GM12891 (cell line): Measurements from ENCODE around the gene NUAK2. TPM values are rescaled to one million over a fixed set of nuclear protein-coding genes. Genes with fewer than 3 reads are reported as not detected.
"Not testable (repeated sequence)": the region's sequence is repeated elsewhere in the genome, so short reads cannot be mapped to it uniquely, and the experiment has no call there.

ENCODE experiments used
- DNase-seq: peaks from one replicate; pipeline ENCODE4 v3.0.0; 2011; ENCODE audit warnings: low spot score; ENCODE audit not compliant: insufficient read length
- FAIRE-seq: peaks from 2 replicates; lab custom pipeline; 2011; peaks lifted over from hg19 to GRCh38; lab: Jason Lieb, UNC
- PAX5 ChIP-seq: IDR thresholded peaks from 2 replicates; pipeline ENCODE4 v1.6.1; 2011; ENCODE audit warnings: low read length, moderate library complexity, mild to moderate bottlenecking; ENCODE audit not compliant: insufficient read depth, severe bottlenecking
- POLR2A ChIP-seq: IDR thresholded peaks from 2 replicates; pipeline ENCODE4 v1.6.1; 2011; ENCODE audit warnings: low read depth, low read length, control low read depth
- POLR2AphosphoS5 ChIP-seq: IDR thresholded peaks from 2 replicates; pipeline ENCODE4 v1.6.1; 2011; ENCODE audit warnings: low read depth, low read length, control low read depth
- POU2F2 ChIP-seq: IDR thresholded peaks from 2 replicates; pipeline ENCODE4 v1.6.1; 2011; ENCODE audit warnings: low read depth, mild to moderate bottlenecking, control low read depth, low read length, moderate library complexity
- SPI1 ChIP-seq: IDR thresholded peaks from 2 replicates; pipeline ENCODE4 v1.6.1; 2011; ENCODE audit warnings: low read depth, low read length, control low read depth
- TAF1 ChIP-seq: IDR thresholded peaks from 2 replicates; pipeline ENCODE4 v1.6.1; 2011; ENCODE audit warnings: low read depth, low read length, control low read depth
- polyA plus RNA-seq: library from polyadenylated mRNA; unstranded; fragments of >200 nt; gene quantifications from one replicate; pipeline ENCODE4 v1.2.1, GENCODE V29; 2012; ENCODE audit warnings: low read depth, missing spikeins, inconsistent platforms; ENCODE audit not compliant: missing spikeins

Gene NUAK2
- polyA plus RNA-seq = 0.12 TPM

DNA sequence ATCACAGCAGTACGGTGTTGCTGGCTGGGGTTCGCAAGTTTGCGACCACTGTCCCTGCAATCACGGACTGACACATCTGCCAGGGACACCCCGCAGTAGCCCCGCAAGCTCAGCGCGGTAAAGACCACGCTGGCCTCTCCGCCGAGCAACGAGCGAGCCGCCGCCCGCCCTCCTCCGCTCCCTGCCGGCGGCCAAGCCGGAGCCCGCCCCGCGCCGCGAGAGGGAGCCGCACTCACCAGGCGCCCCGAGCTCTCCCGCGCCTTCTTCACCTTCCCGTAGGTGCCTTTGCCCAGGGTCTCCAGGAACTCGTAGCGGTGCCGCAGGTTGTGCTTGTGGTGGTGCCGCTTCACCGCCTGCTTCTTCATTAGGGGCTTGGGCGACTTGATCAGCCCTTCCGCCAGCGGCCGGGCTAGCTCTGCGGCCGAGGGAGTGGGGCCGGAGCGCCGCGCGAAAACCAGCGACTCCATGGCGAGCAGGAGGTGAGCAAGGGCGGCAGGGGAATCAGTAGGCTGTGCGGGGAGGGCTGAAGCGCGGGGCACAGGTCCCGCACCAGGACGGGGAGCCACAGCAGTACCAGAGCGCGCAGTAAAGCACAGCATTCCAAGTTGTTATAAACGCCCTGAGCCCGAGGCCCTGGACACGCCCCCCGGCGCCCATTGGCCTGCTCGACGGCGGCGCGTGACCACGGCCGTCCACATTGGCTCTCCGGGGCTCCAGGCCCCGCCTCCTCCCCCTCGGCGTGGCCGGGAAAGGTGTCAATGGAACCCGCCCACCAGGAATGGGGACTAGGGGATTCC lies at the start of gene NUAK2:
Gene NUAK2, minus strand, starts transcription at position 584 of the 797 bp plus-strand sequence. Its CDS starts 117 bp downstream, at position 467.
- no peak for FAIRE-seq
- no peak for DNase-seq
- TF ChIP-seq POLR2A (no peak), POLR2AphosphoS5 (no peak), SPI1 (no peak), TAF1 (no peak), POU2F2 (no peak), PAX5 (no peak)

DNA sequence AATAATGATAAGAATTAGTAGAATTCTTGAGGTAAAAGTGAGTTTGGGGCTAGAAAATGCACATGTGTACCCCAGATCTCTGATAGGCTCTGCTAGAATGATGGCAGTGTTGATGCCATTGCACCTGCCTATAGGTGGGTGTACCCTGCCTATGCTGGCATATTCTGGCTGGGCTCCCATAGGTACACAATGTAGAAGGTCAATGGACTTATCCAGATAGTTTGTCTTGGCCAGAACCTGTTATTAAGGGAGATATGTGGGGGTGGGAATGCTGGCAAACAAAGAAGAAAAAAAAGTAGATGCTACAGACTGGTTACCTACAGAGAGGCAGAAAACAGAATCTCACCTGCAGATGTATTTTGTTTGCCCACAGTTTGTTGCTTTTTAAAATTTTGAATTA lies 49.2 kb upstream of the NUAK2 start:
- FAIRE-seq = no peak

DNA sequence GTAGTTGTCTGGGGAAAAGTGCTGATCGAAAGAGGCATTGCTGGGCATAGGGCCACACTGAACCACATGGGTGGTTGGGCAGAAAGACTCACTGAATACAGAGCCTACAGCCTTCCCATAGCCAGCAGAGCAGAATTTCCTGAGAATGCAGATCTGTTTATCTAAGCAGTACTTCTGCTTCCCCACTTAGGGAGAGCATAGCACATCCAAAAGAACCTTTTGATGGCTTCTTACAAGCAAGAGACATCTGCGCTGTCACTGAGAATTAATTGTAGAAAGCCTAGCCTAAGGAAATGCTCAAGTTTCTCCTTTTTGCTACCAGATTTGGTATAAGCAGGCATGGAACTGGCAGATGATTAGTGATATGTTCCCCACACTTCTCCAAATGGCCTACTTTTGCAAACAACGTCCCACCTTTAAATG lies 48.2 kb upstream of the NUAK2 start:
- no peak for DNase-seq
- FAIRE-seq = no peak
- TF ChIP-seq TAF1 (no peak), POLR2A (no peak), SPI1 (no peak), POLR2AphosphoS5 (no peak), POU2F2 (no peak), PAX5 (no peak)

More for the DNA sequence above, 49.2 kb upstream of the NUAK2 start:
- TF ChIP-seq POLR2A = no peak
- no peak for TF ChIP-seq POLR2AphosphoS5
- TF ChIP-seq TAF1 = no peak
- no peak for TF ChIP-seq SPI1
- no peak for TF ChIP-seq POU2F2
- TF ChIP-seq PAX5 = no peak
- no peak for DNase-seq

DNA sequence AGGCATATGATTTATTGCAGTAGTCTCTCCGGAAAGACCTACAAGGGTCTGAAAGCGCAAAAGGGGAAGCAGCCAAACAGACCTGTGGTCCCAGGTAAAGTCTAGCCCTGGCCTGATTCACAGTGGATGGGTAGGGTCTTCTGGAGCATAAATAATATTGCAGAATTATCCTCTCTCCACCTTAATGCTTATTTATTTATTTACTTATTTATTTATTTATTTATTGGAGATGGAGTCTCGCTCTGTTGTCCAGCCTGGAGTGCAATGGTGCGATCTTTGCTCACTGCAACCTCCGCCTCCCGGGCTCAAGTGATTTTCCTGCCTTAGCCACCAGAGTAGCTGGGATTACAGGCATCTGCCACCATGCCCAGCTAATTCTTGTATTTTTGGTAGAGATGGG lies 46.9 kb upstream of the NUAK2 start:
- DNase-seq (no peak), FAIRE-seq (no peak)
- no peak for TF ChIP-seq POLR2A
- no peak for TF ChIP-seq POU2F2

DNA sequence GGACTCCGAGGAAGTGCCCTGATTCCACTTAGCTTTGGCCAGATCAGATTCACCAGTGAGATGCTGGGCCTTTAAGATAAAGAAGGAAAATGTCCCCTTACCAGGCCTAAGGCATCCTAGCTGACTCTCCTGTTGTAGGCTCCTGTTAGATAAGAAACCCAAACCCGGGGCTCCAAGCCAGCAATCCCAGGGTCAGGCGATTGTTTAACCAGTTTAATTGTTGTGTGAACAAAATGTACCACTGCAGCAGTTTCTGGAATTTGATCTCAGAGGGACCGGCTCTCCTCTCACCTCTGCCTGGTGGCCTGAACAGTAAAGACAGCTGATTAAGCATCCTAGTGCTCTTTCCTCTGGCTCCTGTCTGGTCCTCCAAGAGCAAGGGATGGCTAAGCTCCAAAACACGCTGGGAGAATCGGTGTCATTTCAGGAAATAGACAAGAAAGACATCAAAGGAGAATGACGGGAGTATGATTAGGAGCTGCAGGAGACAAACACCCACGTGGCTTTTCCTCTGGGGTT lies 44.5 kb upstream of the NUAK2 start:
- TF ChIP-seq POLR2A (no peak), SPI1 (no peak), TAF1 (no peak), POLR2AphosphoS5 (no peak), PAX5 (no peak), POU2F2 (no peak)
- FAIRE-seq (no peak), DNase-seq (no peak)

DNA sequence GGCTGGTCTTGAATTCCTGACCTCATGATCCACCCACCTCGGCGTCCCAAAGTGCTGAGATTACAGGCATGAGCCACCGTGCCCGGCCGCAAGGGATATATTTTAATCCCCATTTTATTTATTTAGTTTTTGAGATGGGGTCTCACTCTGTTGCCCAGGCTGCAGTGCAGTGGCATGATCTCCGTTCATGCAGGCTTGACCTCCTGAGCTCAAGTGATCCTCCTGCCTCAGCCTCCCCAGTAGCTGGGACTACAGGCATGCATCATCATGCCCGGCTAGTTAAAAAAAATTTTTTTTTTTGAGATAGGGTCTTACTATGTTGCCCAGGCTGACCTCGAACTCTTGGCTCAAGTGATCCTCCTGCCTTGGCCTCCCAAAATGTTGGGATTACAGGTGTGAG lies 43.5 kb upstream of the NUAK2 start:
- not testable (repeated sequence) for FAIRE-seq, DNase-seq

DNA sequence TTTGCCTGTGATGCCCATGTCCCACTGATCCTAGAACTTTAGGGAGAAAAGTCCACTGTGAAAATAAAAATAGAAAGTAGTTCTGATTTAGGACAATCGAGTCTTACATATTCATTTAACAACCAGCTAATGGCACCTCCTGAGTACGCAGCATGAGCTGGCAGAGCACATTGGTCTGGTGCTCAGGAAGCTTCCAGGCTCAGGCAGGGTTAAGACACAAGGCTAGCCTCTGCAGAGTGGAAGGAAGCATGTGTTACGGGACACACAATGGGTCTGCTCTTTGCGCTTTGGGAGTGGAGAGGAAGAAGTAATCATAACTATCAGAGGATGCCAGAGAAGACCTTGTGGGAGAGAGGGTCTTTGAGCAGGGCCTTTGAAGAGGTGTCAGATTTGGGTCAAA lies 39.3 kb upstream of the NUAK2 start:
- DNase-seq (no peak), FAIRE-seq (no peak)
- TF ChIP-seq POLR2A = no peak
- no peak for TF ChIP-seq TAF1
- no peak for TF ChIP-seq PAX5
- TF ChIP-seq SPI1 = no peak
- no peak for TF ChIP-seq POLR2AphosphoS5
- no peak for TF ChIP-seq POU2F2

DNA sequence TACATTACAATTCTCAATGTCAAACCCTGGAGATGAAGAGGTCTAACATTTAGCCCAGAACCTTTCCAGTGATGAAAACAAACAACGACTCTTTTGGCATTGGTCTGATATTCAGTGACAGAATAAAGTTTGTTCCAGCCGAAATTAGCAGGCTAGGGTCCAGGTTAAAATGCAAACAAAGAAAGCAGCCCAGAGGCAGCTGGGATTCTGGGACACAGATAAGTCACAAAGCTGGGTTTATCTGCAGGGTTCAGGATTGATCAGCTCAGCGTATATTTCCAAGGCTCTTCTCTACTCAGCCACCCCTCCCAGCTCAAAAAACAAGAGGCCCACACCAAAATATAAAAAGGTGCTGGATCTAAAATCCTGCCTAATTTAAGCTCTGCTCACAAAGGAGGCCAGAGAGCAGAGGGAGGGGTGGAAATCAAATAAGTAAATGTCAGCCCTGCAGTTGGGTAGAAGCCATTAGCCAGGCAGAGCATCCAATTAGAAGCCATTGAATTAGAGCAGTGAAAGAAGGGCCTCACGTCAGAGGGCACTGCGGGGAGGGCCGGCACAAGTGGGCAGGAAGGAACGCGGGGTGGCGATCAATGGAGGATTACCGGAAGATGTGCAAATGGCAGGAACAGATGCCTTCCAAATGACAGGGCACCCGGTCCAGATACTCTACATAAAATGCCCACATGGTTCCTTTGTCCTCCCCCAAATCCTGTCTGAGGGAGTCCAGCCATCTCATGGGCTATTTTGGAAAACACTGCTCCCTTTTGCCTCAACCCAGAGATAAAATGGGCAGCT lies 38.4 kb upstream of the NUAK2 start:
- DNase-seq = no peak
- no peak for FAIRE-seq
- no peak for TF ChIP-seq POU2F2
- TF ChIP-seq POLR2A = no peak
- no peak for TF ChIP-seq POLR2AphosphoS5
- TF ChIP-seq SPI1 = no peak
- TF ChIP-seq PAX5 = no peak
- TF ChIP-seq TAF1 = no peak

DNA sequence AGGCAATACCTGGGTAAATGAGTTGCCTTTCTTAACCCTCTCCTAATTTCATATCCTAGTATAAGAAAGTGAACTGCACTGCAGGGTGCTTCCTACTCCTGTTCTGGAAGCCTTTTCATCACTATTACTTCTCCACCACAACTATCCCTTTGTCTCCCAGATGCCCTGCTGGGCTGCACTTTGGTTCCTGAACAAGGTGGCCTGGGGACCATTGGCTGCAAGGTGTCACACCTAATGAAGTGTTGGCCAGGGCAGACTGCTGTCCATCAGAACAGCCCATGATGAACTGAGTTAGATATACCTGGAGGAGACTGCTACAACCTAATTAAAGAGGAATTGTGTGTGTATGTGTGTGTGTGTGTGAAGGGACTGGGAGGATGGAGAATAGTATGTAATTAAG lies 37.0 kb upstream of the NUAK2 start:
- no peak for TF ChIP-seq POLR2A
- no peak for TF ChIP-seq POLR2AphosphoS5
- TF ChIP-seq TAF1 = no peak
- TF ChIP-seq POU2F2 = no peak
- FAIRE-seq = no peak

DNA sequence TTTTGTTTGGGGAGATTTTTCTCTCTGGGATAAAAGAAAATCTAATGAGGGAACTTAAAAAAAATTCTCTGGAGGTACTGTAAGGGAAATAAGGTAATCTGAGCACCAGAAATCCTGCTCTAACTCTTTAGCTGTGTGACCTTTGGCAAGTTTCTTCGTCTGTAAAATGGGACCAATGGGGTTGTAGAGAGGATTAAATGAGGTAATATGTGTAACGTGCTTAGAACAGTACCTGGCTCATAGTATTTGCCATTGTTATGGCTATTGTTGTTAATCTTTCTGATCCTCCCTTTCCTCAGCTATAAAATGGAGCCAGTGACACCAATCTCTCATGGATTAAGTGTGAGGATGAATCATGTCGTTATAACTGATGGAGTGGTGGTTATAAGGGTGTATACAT lies 36.0 kb upstream of the NUAK2 start:
- TF ChIP-seq POU2F2 = no peak
- no peak for TF ChIP-seq SPI1
- no peak for TF ChIP-seq POLR2AphosphoS5
- no peak for TF ChIP-seq PAX5
- no peak for TF ChIP-seq POLR2A
- TF ChIP-seq TAF1 = no peak
- no peak for FAIRE-seq
- DNase-seq = no peak

More for the DNA sequence above, 37.0 kb upstream of the NUAK2 start:
- DNase-seq = no peak
